ENCODE measurements around the gene KRTAP2-3.

GRCh38 chr17:41048441-41048840 is 11.5 kb downstream of the KRTAP2-3 start:
- TF ChIP-seq POLR2A (IDR thresholded peaks at IDR 0.05) (no peak), CTCF (IDR thresholded peaks at IDR 0.05) (no peak), POLR2AphosphoS5 (IDR thresholded peaks at IDR 0.05) (no peak)

All from upper lobe of left lung (tissue), 4 donors.